Hepatocyte (in vitro differentiated cells): ENCODE results near the gene ACOXL. TPM values are rescaled to one million over a fixed set of nuclear protein-coding genes. Genes with fewer than 3 reads are reported as not detected.

Experiments used
- DNase-seq: peaks from one replicate; pipeline ENCODE4 v3.0.0-alpha.2; 2016; ENCODE audit warnings: low spot score
- H2AFZ ChIP-seq: fragments of 200-600 bp; sonication (generic); 2 replicates; pipeline ENCODE4 v1.6.0; 2016; ENCODE audit warnings: antibody characterized with exemption, mild to moderate bottlenecking
- H3K27ac ChIP-seq: fragments of 200-600 bp; sonication (generic); 2 replicates; pipeline ENCODE4 v1.5.1; 2016; ENCODE audit warnings: mild to moderate bottlenecking
- H3K27me3 ChIP-seq: fragments of 200-600 bp; sonication (generic); 2 replicates; pipeline ENCODE4 v1.6.1; 2016
- H3K36me3 ChIP-seq: fragments of 200-600 bp; sonication (generic); replicated peaks from 2 replicates; pipeline ENCODE4 v1.5.1; 2016; ENCODE audit warnings: low read depth; ENCODE audit not compliant: insufficient read depth
- H3K4me1 ChIP-seq: fragments of 200-600 bp; sonication (generic); 2 replicates; pipeline ENCODE4 v1.5.1; 2016; ENCODE audit warnings: mild to moderate bottlenecking, moderate library complexity; ENCODE audit not compliant: insufficient read depth
- H3K4me2 ChIP-seq: fragments of 200-600 bp; sonication (generic); 2 replicates; pipeline ENCODE4 v1.6.0; 2016
- H3K4me3 ChIP-seq: fragments of 200-600 bp; sonication (generic); 2 replicates; pipeline ENCODE4 v1.5.1; 2016; ENCODE audit warnings: mild to moderate bottlenecking
- H3K79me2 ChIP-seq: fragments of 200-600 bp; sonication (generic); 2 replicates; pipeline ENCODE4 v1.6.0; 2017; ENCODE audit warnings: mild to moderate bottlenecking
- H3K9me2 ChIP-seq: fragments of 200-600 bp; sonication (generic); replicated peaks from 2 replicates; pipeline ENCODE4 v1.6.0; 2017; ENCODE audit warnings: mild to moderate bottlenecking; ENCODE audit not compliant: insufficient read depth
- H3K9me3 ChIP-seq: fragments of 200-600 bp; sonication (generic); 2 replicates; pipeline ENCODE4 v1.5.1; 2016; ENCODE audit warnings: low read depth, mild to moderate bottlenecking
- H4K20me1 ChIP-seq: fragments of 200-600 bp; sonication (generic); 2 replicates; pipeline ENCODE4 v1.6.0; 2016; ENCODE audit warnings: mild to moderate bottlenecking; ENCODE audit not compliant: insufficient read depth, poor library complexity, severe bottlenecking
- EZH2 ChIP-seq: fragments of 200-600 bp; sonication (generic); IDR thresholded peaks from 2 replicates; pipeline ENCODE4 v1.6.1; 2016; ENCODE audit warnings: antibody characterized with exemption, mild to moderate bottlenecking, borderline replicate concordance
- EZH2phosphoT487 ChIP-seq: fragments of 200-600 bp; sonication (generic); IDR thresholded peaks from one replicate; pipeline ENCODE4 v1.6.1; 2018; ENCODE audit warnings: antibody characterized with exemption, mild to moderate bottlenecking, low read depth, moderate library complexity; ENCODE audit not compliant: unreplicated experiment, severe bottlenecking
- whole genome bisulfite sequencing: methylation state at CpG from one replicate; pipeline ENCODE4 v1.1.6; 2016; ENCODE audit warnings: low lambda C conversion rate; ENCODE audit errors: missing lambda C conversion rate; 5-methylcytosine and 5-hydroxymethylcytosine counted together
- polyA plus RNA-seq: library from polyadenylated mRNA; unstranded; fragments of >200 nt; fragmentation: Nextera tagmentation; extraction: Ambion mirVana; gene quantifications from 2 replicates; pipeline ENCODE4 v1.2.1, GENCODE V29; 2016
- total RNA-seq: library from RNA; depleted of rRNA; stranded (reverse); fragments of >200 nt; gene quantifications from 2 replicates; pipeline ENCODE4 v1.2.3, GENCODE V29; 2014
- TF ChIP-seq, protein P1 (sequence below): fragments of 200-600 bp; sonication (generic); IDR thresholded peaks from 2 replicates; pipeline ENCODE4 v1.5.1; 2016; ENCODE audit warnings: antibody characterized with exemption, mild to moderate bottlenecking; ENCODE audit not compliant: poor library complexity

Gene ACOXL
- total and polyA plus RNA-seq, 2 experiments from 2014 or later = 0.23 to 1.1 TPM

- H2AFZ ChIP-seq = no peak overlapping the region
- H3K79me2 ChIP-seq = no peaks in the 10 kb centered on the region
- no peak overlapping the region for H3K4me3 ChIP-seq
- peaks cover 24% of the 10 kb centered on the region for H3K27me3 ChIP-seq
- no peak overlapping the region for H3K27ac ChIP-seq
- H3K4me1 ChIP-seq = no peaks in the 10 kb centered on the region
- TF ChIP-seq EZH2 (no peak), EZH2phosphoT487 (no peak)
- TF ChIP-seq, protein P1, sequence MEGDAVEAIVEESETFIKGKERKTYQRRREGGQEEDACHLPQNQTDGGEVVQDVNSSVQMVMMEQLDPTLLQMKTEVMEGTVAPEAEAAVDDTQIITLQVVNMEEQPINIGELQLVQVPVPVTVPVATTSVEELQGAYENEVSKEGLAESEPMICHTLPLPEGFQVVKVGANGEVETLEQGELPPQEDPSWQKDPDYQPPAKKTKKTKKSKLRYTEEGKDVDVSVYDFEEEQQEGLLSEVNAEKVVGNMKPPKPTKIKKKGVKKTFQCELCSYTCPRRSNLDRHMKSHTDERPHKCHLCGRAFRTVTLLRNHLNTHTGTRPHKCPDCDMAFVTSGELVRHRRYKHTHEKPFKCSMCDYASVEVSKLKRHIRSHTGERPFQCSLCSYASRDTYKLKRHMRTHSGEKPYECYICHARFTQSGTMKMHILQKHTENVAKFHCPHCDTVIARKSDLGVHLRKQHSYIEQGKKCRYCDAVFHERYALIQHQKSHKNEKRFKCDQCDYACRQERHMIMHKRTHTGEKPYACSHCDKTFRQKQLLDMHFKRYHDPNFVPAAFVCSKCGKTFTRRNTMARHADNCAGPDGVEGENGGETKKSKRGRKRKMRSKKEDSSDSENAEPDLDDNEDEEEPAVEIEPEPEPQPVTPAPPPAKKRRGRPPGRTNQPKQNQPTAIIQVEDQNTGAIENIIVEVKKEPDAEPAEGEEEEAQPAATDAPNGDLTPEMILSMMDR = no peak
- 94% methylated on average over 3 of the region's 3 CpGs for WGBS
- no peaks in the 10 kb centered on the region for H3K9me3 ChIP-seq
- no peaks in the 10 kb centered on the region for H3K9me2 ChIP-seq
- H3K36me3 ChIP-seq = no peaks in the 10 kb centered on the region
- no peaks in the 10 kb centered on the region for H4K20me1 ChIP-seq
- H3K4me2 ChIP-seq = no peak overlapping the region
- no peak for DNase-seq
Observed at GRCh38 chr2:110751642-110752041, 19.3 kb downstream of the ACOXL start.

DNA sequence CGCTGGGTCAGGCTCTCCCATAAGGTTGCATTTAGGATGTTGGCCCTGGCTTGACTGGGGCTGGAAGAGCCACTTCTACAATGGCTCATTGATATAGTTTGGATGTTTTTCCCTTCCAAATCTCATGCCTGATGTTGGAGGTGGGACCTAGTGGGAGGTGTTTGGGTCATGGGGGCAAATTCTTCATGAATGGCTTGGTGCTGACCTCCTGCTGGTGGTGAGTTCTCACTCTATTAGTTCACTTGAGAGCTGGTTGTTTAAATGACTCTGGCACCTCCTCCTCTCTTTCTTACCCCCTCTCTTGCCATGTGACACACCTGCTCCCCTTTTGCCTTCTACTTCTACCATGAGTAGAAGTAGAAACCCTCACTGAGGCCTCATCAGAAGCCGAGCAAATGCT, 20.5 kb downstream of the ACOXL start:
- no peaks in the 10 kb centered on the region for H4K20me1 ChIP-seq
- H3K79me2 ChIP-seq = no peaks in the 10 kb centered on the region
- WGBS = 91% methylated on average over 2 of the region's 2 CpGs

GRCh38 chr2:110755491-110756078, 23.2 kb downstream of the ACOXL start:
- no peak overlapping the region for H3K27ac ChIP-seq
- no peaks in the 10 kb centered on the region for H3K9me2 ChIP-seq
- no peaks in the 10 kb centered on the region for H3K27me3 ChIP-seq
- no peak for TF ChIP-seq EZH2
- TF ChIP-seq, protein P1 = peak; percentile 79
- H3K4me3 ChIP-seq = no peak overlapping the region
- no peak overlapping the region for H3K4me2 ChIP-seq
- DNase-seq = no peak
- peaks cover 6% of the 10 kb centered on the region for H3K9me3 ChIP-seq
- 63% methylated on average over 4 of the region's 4 CpGs for WGBS
- H3K79me2 ChIP-seq = no peaks in the 10 kb centered on the region
- no peaks in the 10 kb centered on the region for H3K36me3 ChIP-seq
- H3K4me1 ChIP-seq = no peaks in the 10 kb centered on the region
- H4K20me1 ChIP-seq = no peaks in the 10 kb centered on the region
- no peak overlapping the region for H2AFZ ChIP-seq

More for the DNA sequence above, 20.5 kb downstream of the ACOXL start:
- Histone ChIP-seq H3K4me2 (no peak overlapping the region), H3K9me3 (no peaks in the 10 kb centered on the region), H3K27ac (no peak overlapping the region), H3K27me3 (peaks cover 20% of the 10 kb centered on the region), H2AFZ (no peak overlapping the region), H3K9me2 (no peaks in the 10 kb centered on the region), H3K36me3 (no peaks in the 10 kb centered on the region), H3K4me3 (no peak overlapping the region), H3K4me1 (no peaks in the 10 kb centered on the region)
- TF ChIP-seq EZH2 (no peak), EZH2phosphoT487 (no peak)
- TF ChIP-seq, protein P1 = no peak
- no peak for DNase-seq
